Measurements from ENCODE around the gene UBE2G2. TPM values are rescaled to one million over a fixed set of nuclear protein-coding genes. Genes with fewer than 3 reads are reported as not detected.

Gene UBE2G2
- total RNA-seq, 3 donors from 2014 or later: 64.2 to 85.4 (median 66.8) TPM

DNA sequence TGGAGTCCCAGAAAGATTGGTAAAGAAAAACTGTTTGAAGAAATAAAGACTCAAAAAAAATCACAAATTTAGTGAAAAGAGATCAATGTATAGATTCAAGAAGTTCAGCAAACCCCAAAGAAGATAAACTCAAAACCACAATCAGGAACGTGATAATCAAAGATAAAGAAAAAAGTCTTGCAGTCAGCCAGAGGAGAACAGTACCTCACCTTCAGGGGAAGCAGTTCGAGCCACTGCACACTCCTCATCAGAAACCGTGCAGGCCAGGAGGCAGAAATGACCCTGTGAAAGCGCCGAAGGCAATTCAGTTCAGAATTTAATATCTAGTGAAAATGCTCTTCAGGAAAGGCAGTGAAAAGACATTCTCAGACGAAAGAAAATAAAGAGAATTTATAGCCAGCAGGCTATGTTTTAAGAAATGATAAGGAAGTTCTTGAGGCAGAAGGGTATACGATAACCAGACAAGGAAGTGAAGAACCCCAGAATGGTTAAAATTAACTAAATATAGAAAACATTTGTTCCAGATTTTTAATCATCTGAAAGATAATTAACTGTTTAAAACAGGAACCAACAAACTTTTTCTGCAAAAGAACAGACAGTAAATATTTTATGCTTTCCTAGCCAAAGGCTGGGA lies 29.7 kb upstream of the UBE2G2 start:
- Histone ChIP-seq H3K36me3 (ENCODE audit: low read depth) (no peaks in the 10 kb centered on the region), H3K9me3 (peaks cover 13% of the 10 kb centered on the region), H3K4me3 (no peak overlapping the region), H3K4me1 (ENCODE audit: low read depth) (peaks cover 7% of the 10 kb centered on the region)
- TF ChIP-seq CTCF (IDR thresholded peaks at IDR 0.05): no peak
- DNase-seq (no peak), ATAC-seq (no peak)
- intact Hi-C loops (cut with DNase I, micrococcal nuclease): no loop called here

GRCh38 chr21:44829507-44830092 lies 28.0 kb upstream of the UBE2G2 start:
- intact Hi-C loops (cut with DNase I, micrococcal nuclease): no loop called here
- Histone ChIP-seq H3K9me3 (peaks cover 13% of the 10 kb centered on the region), H3K4me1 (ENCODE audit: low read depth) (no peaks in the 10 kb centered on the region), H3K4me3 (no peak overlapping the region), H3K36me3 (ENCODE audit: low read depth) (no peaks in the 10 kb centered on the region)
- TF ChIP-seq CTCF (IDR thresholded peaks at IDR 0.05): no peak
- no peak for ATAC-seq
- DNase-seq: no peak

DNA sequence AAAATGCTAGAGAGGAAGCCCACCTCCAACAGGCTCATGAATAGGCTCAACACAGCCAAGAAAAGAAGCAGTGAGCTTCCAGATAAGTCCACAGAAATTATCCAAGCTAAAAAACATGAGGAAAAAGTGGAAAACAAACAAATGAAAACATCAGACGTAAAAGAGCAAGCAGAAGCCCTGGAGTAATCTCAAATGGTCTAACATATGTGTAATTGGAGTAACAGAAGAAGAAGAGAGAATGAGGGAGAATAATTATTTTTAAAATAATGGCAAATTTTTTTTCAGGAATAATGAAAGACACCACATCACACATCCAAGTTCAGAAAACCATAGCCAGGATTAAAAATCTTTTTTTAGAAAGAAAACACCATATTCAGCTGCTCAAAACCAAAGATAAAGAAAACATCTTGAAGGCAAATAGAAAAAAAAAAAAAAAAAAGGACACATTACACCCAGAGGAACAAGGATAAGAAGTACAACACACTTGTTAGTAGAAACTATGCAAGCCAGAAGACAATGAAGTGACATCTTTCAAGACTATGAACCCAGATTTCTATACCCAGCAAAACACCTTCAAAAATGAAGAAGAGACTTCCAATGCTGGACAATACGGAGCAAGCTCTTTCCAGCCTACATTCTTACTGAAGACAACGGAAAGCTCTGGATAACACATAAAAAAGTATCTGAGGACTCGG lies 26.9 kb upstream of the UBE2G2 start:
- TF ChIP-seq CTCF (IDR thresholded peaks at IDR 0.05): no peak
- no peaks in the 10 kb centered on the region for H3K36me3 ChIP-seq (ENCODE audit: low read depth)
- intact Hi-C loops (cut with DNase I, micrococcal nuclease): no loop called here
- H3K4me3 ChIP-seq: no peak overlapping the region
- H3K9me3 ChIP-seq: peaks cover 15% of the 10 kb centered on the region
- DNase-seq: no peak
- H3K4me1 ChIP-seq (ENCODE audit: low read depth): no peaks in the 10 kb centered on the region
- ATAC-seq: no peak

DNA sequence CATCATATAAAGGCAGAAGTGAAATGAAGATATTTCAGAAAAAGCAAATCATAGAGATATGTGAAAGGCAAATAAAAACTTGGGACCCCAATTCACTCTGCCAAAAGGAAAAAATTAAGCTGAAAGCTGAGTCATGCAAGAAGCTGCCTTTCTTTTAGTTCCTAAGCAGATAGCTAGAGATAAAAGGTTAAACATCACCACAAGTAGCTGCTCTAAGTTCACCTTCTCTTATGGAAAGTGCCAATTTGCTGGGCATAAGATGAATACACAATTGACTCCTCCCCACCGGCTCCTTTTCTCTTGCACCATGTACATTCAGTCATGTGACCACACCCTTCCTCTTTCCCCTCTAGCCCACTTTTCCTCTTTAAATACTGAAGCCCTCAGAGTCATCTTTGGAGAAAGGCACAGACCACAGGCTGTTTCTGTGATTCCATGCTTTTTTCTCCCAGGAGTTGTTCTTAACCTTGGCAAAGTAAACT lies 21.6 kb upstream of the UBE2G2 start:
- no peak overlapping the region for H3K4me3 ChIP-seq
- ATAC-seq: no peak
- intact Hi-C loops (cut with DNase I, micrococcal nuclease): no loop called here
- H3K36me3 ChIP-seq (ENCODE audit: low read depth): no peaks in the 10 kb centered on the region
- no peaks in the 10 kb centered on the region for H3K4me1 ChIP-seq (ENCODE audit: low read depth)
- no peak for TF ChIP-seq CTCF (IDR thresholded peaks at IDR 0.05)
- DNase-seq: no peak
- peaks cover 22% of the 10 kb centered on the region for H3K9me3 ChIP-seq

- Histone ChIP-seq H3K9me3 (peaks cover 16% of the 10 kb centered on the region), H3K4me1 (ENCODE audit: low read depth) (no peaks in the 10 kb centered on the region), H3K4me3 (no peak overlapping the region), H3K36me3 (ENCODE audit: low read depth) (no peaks in the 10 kb centered on the region)
- ATAC-seq (no peak), DNase-seq (no peak)
- TF ChIP-seq CTCF (IDR thresholded peaks at IDR 0.05): no peak
- intact Hi-C loops (cut with DNase I, micrococcal nuclease): no loop called here
Measured at GRCh38 chr21:44822484-44823178, 21.0 kb upstream of the UBE2G2 start.
